ENCODE measurements around the gene OSBPL9.

GRCh38 chr1:51631747-51632146 lies 14.9 kb downstream of the OSBPL9 start:
- no peak for TF ChIP-seq CTCF (IDR thresholded peaks at IDR 0.05 in 4 of 5, conservative IDR thresholded peaks at IDR 0.05 in 1 of 5)
- TF ChIP-seq POLR2A (IDR thresholded peaks at IDR 0.05) = no peak
